ENCODE results near the gene LYST.
"Not testable (repeated sequence)": the region's sequence is repeated elsewhere in the genome, so short reads cannot be mapped to it uniquely, and the experiment has no call there.

LYST gene

DNA sequence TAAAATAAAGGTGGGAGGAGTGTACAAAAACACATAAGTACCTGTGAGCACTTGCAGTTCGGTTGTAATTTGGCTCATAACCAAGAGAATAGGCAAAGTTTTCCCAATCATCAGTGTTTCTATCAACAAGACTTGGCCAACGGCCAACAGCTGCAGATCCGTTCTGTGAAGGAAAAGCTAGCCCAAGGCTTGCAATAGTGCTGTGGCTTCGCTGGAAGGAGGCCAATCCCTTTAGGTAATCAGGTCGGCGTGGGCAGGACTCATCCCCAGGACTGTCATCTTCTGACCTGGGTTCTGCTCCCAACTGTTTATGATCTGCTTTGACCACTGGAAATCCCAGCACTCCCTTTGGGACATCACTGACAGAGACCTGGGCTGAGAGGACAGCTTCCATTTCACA is 107.8 kb downstream of the LYST start:
- DNase-seq (ENCODE audit: low read depth), result no peak

DNA sequence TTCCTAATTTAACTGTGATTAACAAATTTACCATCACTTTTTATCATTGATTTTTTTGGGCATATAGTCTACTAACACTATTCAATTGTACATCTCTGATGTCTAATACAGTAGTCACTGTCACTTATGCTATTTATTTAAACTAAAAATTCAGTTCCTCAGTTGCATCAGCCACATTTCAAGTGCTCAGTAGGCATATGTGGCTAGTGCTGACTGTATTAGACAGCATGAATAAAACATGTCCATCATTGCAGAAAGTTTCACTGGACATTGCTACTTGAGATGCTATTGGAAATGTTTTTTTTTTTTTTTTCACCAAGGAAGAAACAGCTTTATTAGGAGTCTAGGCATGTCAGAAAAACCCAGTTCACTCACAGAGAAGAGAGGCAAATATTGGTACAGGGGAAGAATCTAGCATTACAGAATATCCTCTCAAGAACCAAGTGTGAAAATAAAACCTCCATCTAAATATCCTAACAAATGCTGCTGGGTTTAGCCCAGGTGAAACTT is 109.1 kb downstream of the LYST start:
- DNase-seq (ENCODE audit: low read depth), result no peak

DNA sequence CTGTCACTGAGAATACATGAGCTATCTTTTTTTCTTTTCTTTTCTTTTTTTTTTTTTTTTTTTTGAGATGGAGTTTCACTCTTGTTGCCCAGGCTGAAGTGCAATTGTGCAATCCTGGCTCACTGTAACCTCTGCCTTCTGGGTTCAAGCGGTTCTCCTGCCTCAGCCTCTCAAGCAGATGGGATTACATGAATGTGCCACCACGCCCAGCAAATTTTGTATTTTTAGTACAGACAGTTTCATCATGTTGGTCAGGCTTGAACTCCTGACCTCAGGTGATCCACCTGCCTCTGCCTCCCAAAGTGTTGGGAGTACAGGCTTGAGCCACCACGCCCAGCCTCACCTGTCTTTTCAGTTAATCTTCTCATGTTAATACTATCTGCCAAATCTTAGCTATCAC is 112.5 kb downstream of the LYST start:
- DNase-seq (ENCODE audit: low read depth), result not testable (repeated sequence)

DNA sequence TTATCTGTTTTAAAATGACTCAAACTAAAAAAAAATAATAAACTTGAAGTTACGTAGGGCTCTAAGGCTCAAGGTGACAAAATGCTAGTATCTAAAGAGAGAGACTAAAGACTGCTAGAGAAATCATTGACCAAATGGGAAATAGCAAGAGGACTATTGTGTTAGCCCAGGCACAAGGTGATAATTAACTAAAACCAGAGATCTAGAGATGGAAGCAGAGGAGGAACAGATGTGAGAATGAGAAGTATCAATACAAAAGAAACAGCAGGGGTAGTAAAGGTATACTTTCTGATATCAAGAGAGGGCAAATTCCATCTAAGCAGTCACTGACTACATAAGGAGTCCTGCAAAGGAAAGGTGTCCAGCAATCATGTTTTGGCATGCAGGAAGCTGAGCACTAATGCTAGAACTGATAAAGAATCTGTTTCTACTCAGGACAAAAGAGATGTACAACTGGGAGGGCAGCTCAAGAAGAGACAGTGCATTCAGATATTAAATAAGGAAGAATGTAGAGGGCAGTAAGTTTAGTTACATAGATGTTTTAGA is 116.9 kb downstream of the LYST start:
- no peak for DNase-seq (ENCODE audit: low read depth)

DNA sequence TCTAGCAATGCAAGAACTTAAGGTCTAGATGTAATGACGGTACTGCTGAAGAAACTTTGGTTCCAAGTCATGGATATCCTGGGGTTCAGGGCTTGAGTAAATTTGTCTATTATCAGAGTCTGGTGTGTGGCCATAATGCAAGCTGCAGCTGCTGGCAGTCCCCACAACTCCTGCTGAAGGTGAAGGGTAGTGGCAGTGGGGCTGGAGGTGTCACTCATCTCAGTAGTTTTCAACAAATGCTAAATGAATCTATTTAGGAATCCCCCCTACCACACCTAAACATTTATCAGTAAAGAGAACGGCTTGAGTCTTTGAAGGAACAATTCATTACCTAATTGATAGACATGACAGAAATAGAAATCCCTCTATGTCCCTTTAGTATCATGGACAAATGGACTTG is 118.0 kb downstream of the LYST start:
- DNase-seq (ENCODE audit: low read depth), result no peak

DNA sequence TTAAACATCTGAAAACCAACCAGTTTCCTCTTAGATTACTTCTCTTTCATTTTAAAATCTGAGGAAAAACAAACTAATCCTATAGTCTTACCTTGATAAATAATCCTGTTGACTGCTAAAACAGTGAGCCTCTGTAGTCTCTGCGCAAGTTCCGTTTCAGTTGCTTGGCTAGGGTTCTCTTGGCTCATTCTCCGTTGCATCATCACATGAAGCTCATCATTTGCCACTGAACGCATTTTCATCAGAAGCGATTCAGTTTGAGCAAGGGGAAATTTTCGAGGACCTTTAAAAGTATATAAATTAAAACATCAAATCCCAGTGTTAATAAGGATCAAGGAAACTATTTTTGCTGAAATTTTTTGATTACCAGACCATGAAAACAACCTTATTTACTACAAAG is 120.5 kb downstream of the LYST start:
- no peak for DNase-seq (ENCODE audit: low read depth)

DNA sequence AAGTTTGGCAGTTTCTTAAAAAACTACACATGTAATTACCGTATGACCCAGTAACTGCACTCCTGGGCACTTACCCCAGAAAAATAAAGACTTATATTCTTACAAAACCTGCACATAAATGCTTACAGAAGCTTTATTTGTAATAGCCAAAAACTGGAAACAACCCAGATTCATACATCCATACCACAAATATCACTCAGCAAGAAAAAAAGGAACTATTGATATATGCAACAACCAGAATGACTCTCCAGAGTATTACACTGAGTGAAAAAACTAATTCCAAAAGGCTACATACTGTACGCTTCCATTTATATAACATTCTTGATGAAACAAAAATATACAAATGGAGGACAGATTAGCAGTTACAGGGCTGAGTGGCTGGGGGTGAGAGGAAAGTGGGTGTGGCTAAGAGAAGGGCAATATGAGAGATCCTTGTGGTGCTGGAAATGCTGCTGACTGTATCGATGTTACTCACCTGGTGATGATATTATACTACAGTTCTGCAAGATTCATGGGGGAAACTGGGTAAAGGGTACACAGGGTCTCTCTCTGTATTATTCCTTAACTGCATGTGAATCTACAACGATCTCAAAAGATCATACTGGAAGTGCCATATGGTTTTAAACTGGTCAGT is 121.1 kb downstream of the LYST start:
- DNase-seq (ENCODE audit: low read depth), result peak; percentile 79

DNA sequence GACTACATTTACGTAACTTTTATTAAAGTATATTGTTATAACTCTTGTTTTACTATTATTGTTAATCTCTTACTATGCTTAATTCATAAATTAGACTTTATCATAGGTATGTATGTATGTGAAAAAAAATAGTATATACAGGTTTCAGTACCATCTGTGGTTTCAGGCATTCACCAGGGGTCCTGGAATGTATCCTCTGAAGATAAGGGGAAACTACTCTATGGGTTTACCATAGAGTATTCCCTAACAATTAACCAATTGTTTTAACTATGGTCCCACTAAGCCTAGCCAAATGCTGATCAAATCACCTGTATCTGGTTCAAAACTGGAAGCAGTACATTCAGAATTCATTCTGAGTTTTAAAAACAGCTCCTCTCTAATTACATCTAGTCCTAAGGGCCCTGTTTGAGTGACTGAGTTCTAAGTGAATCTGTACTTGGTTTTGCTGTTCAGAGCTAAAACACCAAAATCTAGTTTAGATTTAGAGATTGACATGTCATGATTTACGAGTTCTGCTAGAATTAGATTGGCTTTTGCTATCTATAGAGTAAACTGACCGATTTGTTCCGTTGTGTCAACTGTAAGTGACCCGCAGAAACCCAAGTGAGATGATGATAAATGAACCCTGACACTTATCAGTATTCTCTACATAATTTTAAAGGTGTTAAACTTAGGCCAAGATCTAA is 123.6 kb downstream of the LYST start:
- no peak for DNase-seq (ENCODE audit: low read depth)

DNA sequence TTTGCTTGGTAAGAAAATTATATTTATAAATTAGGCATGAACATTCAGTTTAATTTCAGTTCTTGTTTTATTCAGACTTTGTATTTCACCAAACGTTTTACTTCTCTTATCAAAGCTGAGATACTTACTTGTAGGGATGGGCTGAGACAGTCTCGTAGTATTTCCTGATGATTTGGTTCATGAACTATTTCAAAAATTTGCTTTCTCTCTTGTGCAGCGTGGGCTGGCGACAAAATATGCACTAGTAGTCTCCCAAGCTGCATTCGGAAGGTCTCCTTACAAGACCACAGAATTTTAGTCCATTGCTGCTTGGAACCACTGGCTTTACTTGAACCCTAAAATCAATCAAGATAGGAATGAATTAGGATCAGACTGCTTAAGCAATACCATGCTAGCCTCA is 125.4 kb downstream of the LYST start:
- peak; percentile 25 for DNase-seq (ENCODE audit: low read depth)

DNA sequence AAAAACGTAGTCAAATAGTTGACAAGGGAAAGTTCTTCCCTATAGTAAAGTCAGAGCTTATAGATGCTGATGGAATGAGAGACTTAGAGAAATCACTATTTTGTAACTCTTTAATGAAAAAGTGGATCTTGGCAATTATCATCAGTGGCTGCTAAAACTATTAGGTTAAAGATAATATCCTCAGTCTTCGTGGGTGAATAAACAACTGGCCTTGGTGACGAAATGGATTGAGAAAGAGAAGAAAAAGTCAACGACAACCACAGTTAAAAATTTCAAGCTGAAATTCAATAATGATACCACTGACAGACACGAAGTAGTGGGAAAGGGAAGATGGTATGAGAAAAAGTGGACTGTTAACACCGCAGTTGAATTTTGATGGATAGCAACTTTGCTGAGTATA is 127.1 kb downstream of the LYST start:
- peak; percentile 18 for DNase-seq (ENCODE audit: low read depth)

DNA sequence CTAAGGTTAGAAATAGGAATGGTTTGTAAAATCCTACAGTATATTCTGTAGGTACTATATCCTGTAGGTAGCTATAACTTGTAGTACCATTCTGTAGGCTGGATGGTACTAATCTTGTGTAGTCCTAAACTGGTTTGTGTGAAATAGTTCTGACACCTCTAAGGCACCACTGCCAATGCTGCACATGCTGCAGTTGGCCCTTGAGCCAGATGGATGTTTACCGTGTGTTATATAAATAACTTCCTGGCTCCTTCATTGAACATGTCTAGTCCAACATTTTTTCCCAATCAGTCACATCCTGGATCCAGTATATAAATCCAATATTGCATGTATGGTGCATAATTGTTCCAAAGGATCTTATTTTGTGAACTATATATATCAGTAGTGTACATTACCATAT is 127.6 kb downstream of the LYST start:
- peak; percentile 46 for DNase-seq (ENCODE audit: low read depth)

DNA sequence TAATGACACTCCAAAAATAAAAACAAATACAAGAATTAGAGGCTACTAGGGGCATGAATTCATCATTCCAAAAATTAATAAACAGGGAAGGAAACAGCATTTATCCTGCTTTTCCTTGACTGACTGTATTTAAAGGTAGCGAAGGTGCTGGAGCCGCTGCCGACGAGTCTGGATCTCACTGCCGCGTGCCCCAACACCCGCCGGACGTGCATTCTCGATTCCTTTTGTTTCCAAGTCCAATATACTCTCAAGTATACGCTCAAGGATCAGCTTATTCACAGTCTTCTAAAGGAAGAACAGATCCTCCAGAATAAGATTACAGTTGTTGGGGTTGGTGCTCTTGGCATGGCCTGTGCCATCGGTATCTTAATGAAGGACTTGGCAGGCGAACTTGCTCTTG is 129.0 kb downstream of the LYST start:
- no peak for DNase-seq (ENCODE audit: low read depth)

DNA sequence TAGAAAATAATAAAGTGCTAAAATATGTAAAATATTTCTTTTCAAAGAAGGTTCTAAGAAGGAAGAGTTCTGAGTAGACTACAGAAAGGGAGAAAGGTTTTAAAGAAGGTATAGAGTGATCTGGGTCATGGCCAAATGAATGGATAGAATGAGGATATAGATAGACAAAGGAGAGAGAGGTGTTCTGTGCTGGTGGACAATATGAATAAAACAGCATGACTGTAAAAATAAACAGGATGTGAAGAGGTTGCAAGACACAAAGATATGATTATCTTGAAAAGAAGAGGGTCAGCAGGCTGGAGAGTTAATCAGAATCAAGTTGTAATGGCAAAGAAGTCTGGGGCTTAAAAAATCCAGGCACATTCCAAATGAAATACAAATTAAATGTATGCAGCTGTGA is 130.4 kb downstream of the LYST start:
- DNase-seq (ENCODE audit: low read depth), result no peak

DNA sequence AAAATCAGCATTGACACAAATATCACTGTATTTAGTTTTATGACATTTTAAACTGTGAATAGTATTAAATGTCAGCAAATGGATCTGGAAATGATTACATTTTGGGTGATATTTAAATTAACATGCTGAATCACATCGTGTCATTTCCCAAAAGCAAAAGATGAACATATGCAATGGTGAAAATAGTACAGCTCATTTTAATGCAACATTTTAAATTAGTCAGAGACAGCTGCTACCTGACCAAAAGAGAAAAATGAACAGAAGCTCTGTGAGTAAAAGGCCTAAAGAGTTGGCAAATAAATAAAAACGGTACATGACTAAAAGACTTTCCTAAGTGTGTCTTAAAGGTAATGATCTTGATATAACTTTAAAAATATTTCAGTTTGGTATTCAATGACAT is 131.1 kb downstream of the LYST start:
- DNase-seq (ENCODE audit: low read depth), result no peak

DNA sequence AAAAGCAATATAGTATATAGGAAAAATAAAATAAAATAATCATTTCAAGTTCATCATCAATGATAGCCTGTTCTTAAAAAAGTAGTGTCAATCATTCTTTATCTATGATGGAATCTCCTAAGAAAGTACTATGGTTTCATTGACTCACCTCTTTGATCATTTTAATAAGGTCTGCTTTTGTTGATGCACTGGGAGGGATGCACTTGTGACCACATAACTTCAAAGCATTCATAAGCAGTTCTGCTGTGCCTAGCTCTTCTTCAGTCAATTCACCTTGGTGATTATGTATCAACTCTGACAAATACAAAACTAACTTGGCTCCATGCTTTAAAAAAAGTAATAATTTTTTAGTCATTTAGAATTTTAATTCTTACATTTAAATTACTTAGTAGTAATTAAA is 132.4 kb downstream of the LYST start:
- DNase-seq (ENCODE audit: low read depth), result no peak

DNA sequence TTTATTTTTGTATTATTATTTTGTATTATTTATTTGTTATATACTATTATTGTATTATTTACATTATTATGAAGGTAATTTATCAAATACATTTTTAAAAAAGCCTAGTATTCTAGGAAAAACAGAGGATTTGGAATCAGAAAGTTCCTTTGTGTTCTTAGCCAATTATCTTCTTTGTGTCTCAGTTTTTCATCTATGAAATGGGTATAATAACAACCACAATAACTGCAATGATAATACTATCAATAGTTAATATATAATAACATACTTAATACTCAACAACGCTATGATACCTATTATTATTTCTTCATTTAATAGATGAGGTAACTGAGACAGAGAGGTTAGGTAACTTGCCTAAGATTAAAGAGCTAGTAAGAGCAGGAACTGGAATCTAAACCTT is 136.7 kb downstream of the LYST start:
- DNase-seq (ENCODE audit: low read depth), result no peak

DNA sequence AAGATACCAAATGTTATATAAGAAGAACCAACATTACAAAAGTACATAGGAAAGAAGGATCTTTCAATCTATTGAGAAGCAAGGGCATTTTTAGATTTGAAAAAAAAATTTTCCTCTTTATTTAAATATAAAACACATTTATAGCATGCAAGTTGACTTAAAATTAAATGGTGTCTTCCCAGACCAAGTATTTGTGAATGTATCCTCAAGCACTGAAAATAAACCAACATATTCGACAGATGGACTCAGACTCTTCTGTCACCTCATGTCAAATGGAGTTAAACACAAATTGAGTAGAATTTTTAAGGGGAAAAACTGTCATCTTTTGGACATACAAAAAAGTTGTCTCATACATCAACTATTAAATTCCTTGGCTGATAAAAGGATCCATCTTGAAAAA is 140.1 kb downstream of the LYST start:
- DNase-seq (ENCODE audit: low read depth), result no peak

DNA sequence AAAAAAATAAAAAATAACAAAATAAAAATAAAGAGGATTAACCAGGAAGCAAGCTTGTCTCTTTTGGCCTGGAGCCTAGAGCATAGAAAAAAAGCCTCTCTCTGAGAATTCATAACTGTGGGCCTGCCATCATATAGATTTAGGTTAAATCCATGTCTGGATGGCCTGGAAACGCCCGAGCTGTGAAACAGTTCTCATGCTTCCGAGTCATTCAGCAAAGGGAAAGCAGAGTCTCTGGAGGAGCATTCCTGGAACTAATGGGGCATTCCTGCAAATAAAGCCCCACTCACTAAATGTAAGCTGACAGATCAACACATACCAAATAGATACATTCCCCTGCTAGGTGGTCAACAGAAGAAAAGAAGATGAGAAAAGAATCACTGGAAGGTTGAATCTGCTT is 141.3 kb downstream of the LYST start:
- DNase-seq (ENCODE audit: low read depth), result no peak

DNA sequence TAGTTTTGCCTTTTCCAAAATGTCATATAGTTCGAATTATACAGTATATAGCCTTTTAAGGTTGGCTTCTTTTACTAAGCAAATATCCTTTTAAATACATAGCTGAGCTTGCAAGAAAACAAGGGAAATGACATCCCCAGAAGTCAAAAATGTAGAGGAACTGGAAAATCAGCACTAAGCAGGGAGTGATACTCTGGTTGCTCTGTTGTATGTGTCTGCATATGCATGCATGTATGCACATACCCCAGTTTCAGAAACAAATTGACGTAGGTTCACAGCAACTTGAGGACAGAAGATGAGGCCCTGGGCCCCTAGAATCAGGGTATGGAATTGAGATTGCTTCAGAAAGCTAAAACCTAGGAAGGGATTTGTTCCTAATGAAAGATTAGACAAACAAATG is 142.0 kb downstream of the LYST start:
- DNase-seq (ENCODE audit: low read depth), result no peak

DNA sequence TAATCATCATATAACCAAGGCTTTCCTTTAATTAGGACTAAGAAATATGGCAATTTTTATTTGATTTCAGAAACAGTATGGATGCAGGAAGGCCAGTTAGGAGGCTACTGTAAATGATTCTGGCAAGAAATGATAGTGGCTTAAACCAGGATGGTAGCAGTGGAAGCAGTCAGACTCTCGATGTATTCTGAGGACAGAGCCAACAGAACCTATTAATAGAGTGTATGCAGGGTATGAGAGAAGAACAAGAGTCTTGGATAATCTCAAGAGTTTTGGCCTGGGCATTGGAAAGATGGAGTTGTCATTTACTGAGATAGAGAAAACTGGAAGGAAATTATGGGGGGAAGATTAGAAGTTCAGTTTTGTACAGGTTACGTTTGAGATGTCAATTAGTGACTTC is 143.8 kb downstream of the LYST start:
- DNase-seq (ENCODE audit: low read depth), result no peak

DNA sequence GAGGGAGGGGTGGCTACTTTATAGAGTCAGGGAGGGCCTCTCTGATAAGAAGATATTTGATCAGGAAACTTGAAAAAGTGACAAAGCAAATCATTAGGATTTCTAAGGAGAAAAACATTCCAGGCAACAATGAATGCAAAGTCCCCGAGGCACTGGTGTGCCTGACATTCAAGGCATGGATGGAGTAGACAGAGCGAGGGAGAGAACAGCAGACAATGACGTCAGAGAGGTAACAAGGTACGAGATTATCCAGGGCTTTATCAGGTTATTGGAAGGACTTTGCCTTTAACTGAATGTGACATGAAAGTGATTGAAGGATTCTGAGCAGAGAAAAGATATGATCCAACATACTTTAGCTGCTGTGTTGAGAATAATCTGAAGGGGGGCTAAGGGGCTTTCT is 144.7 kb downstream of the LYST start:
- no peak for DNase-seq (ENCODE audit: low read depth)

DNA sequence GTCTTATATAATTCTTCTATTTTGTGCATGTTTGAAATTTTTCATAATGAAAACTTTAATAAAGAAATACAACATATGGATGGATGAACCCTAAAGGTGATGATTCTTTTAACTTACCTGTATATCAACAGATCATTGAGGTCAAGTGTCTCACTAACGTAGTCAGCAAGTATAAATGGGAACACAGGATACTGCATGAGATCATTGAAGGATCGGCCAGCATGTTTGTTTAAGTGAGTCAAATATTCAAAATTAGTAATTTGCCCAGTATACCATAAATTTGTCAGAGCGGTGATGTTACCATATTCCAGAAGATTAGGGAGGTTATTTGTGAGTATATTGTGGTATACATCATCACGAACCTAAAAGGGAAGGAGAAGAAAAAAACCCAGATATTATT is 146.2 kb downstream of the LYST start:
- DNase-seq (ENCODE audit: low read depth), result no peak

DNA sequence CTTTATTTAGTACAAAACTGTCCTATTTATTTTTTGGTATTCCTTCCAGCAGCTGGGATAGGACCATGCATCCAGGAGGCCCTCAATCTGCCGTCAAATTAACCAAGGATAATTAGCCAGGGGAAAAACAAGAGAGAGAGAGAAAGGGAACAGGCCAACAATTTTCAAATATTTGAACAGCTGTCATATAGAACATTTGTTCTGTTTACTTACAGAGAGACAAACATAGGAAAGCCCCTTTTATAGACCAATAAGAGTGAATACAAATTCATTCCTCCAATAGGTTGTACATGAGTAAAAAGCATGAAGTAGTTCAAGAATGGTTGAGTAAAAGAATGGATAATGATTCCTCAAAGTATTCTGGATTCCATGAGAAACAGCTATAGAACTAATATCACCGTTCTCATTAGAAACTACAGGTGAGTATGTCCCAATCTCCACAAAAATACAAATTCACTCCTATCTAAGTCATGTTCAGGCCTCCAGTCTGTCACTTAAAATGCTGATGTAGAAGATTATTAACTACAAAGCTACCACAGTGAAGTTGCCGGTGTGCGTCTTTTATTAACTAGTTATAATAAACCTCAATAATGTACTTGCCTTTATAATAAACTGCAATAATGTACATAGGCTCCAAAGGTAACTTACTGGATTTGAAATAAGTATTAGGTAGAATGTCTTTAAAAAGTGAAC is 152.4 kb downstream of the LYST start:
- no peak for DNase-seq (ENCODE audit: low read depth)
